ENCODE measurements around the gene INPP5J.

The INPP5J gene

DNA sequence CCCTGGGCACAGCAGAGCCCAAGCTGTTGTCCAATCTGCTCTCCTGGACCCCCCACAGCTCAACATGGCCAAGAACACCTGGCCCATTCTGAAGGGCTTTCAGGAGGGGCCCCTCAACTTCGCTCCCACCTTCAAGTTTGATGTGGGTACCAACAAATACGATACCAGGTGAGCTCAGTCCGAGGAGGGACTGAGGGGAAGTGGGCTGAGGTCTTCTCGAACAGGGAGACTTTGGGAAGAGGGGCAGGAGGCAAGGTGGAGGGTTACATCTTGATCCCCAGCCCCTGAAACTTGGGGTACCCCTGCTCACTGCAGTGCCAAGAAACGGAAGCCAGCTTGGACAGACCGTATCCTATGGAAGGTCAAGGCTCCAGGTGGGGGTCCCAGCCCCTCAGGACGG lies 5.4 kb downstream of the INPP5J start:
- TF ChIP-seq, protein P1, sequence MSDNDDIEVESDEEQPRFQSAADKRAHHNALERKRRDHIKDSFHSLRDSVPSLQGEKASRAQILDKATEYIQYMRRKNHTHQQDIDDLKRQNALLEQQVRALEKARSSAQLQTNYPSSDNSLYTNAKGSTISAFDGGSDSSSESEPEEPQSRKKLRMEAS (IDR thresholded peaks at IDR 0.05; ENCODE audit: low read depth, low read length), result no peak
- TF ChIP-seq MYC (IDR thresholded peaks at IDR 0.05; ENCODE audit: low read depth, low read length) (no peak), POLR2A (IDR thresholded peaks at IDR 0.05; ENCODE audit: extremely low read depth, insufficient read length) (no peak)
- TF ChIP-seq, protein P2, sequence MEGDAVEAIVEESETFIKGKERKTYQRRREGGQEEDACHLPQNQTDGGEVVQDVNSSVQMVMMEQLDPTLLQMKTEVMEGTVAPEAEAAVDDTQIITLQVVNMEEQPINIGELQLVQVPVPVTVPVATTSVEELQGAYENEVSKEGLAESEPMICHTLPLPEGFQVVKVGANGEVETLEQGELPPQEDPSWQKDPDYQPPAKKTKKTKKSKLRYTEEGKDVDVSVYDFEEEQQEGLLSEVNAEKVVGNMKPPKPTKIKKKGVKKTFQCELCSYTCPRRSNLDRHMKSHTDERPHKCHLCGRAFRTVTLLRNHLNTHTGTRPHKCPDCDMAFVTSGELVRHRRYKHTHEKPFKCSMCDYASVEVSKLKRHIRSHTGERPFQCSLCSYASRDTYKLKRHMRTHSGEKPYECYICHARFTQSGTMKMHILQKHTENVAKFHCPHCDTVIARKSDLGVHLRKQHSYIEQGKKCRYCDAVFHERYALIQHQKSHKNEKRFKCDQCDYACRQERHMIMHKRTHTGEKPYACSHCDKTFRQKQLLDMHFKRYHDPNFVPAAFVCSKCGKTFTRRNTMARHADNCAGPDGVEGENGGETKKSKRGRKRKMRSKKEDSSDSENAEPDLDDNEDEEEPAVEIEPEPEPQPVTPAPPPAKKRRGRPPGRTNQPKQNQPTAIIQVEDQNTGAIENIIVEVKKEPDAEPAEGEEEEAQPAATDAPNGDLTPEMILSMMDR (IDR thresholded peaks at IDR 0.05; ENCODE audit: low read depth, low read length), result no peak
- DNase-seq (ENCODE audit: low read depth), result no peak
- H3K4me3 ChIP-seq (ENCODE audit: low read depth, low read length), result no peak overlapping the region

DNA sequence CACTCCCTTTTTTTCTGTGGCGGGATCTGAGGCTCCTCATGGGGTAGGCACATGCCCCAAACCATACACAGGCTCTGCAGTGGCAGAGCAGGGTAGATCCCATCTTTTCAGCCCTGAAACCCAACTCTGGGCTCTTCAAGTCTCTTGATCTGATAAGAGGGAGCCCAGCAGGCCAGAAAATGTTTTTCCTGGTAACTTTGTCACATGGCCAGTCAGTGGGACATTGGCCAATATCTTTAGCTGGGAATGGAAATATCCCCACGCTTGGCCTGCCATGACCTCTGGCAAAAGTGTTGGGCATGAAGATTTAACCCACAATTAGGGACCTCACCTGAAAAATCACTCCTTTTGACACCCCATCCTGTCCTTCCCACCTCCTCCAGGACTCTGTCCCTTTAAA lies 8.1 kb downstream of the INPP5J start:
- DNase-seq (ENCODE audit: low read depth), result no peak
- TF ChIP-seq, protein P1 (IDR thresholded peaks at IDR 0.05; ENCODE audit: low read depth, low read length), result no peak
- TF ChIP-seq MYC (IDR thresholded peaks at IDR 0.05; ENCODE audit: low read depth, low read length), result no peak
- TF ChIP-seq, protein P2 (IDR thresholded peaks at IDR 0.05; ENCODE audit: low read depth, low read length), result no peak
- no peak overlapping the region for H3K4me3 ChIP-seq (ENCODE audit: low read depth, low read length)

DNA sequence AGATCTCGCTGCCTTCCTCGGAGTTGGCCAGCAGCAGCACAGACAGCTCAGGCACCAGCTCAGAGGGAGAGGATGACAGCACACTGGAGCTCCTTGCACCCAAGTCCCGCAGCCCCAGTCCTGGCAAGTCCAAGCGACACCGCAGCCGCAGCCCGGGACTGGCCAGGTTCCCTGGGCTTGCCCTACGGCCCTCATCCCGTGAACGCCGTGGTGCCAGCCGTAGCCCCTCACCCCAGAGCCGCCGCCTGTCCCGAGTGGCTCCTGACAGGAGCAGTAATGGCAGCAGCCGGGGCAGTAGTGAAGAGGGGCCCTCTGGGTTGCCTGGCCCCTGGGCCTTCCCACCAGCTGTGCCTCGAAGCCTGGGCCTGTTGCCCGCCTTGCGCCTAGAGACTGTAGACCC lies 11.1 kb downstream of the INPP5J start:
- no peak overlapping the region for H3K4me3 ChIP-seq (ENCODE audit: low read depth, low read length)
- DNase-seq (ENCODE audit: low read depth), result no peak
- TF ChIP-seq POLR2A (IDR thresholded peaks at IDR 0.05; ENCODE audit: extremely low read depth, insufficient read length) (no peak), MYC (IDR thresholded peaks at IDR 0.05; ENCODE audit: low read depth, low read length) (no peak)
- TF ChIP-seq, protein P1 (IDR thresholded peaks at IDR 0.05; ENCODE audit: low read depth, low read length), result no peak
- TF ChIP-seq, protein P2 (IDR thresholded peaks at IDR 0.05; ENCODE audit: low read depth, low read length), result no peak

DNA sequence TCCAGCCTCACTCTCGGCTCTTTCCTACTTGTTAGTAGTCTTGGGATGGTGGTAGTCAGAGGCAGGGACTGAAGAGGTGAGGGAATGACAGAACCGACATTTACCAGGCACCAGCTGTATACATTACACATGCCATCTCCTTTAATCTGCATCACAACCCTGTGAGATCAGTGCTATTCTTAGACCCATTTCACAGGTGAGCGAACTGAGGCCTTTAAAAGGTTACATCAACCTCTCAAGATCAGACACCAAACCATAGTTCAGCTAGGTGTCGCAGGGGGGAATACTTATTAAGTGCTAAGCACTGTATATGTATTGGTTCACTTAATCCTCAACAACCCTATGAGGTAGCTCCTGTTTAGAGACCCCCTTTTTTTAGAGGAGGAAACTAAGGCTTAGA lies 11.9 kb downstream of the INPP5J start:
- TF ChIP-seq MYC (IDR thresholded peaks at IDR 0.05; ENCODE audit: low read depth, low read length) (no peak), POLR2A (IDR thresholded peaks at IDR 0.05; ENCODE audit: extremely low read depth, insufficient read length) (no peak)
- TF ChIP-seq, protein P2 (IDR thresholded peaks at IDR 0.05; ENCODE audit: low read depth, low read length), result no peak
- TF ChIP-seq, protein P1 (IDR thresholded peaks at IDR 0.05; ENCODE audit: low read depth, low read length), result no peak
- DNase-seq (ENCODE audit: low read depth), result no peak
- H3K4me3 ChIP-seq (ENCODE audit: low read depth, low read length), result no peak overlapping the region

DNA sequence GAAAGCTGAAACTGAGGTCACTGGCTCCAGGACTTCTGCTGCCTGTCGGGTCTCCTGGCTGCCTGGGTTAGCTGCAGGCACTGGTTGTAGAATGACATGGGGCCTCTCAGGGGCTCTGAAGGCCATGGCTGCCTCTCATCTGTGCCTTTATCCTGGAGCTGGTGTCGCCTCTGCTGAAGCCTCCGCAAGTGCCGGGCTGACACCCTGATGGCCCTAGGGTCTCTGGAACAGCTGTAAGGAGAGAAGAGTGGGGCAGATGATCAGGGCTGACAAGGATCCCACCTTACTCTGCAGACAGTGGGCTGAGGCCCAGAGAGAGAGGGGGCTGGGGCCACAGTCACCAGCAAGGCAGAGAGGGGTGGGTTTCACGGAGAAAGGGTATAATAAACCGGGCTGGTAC lies 12.9 kb downstream of the INPP5J start:
- TF ChIP-seq, protein P1 (IDR thresholded peaks at IDR 0.05; ENCODE audit: low read depth, low read length), result no peak
- TF ChIP-seq POLR2A (IDR thresholded peaks at IDR 0.05; ENCODE audit: extremely low read depth, insufficient read length), result no peak
- TF ChIP-seq, protein P2 (IDR thresholded peaks at IDR 0.05; ENCODE audit: low read depth, low read length), result no peak
- TF ChIP-seq MYC (IDR thresholded peaks at IDR 0.05; ENCODE audit: low read depth, low read length), result no peak
- no peak for DNase-seq (ENCODE audit: low read depth)
- no peak overlapping the region for H3K4me3 ChIP-seq (ENCODE audit: low read depth, low read length)

DNA sequence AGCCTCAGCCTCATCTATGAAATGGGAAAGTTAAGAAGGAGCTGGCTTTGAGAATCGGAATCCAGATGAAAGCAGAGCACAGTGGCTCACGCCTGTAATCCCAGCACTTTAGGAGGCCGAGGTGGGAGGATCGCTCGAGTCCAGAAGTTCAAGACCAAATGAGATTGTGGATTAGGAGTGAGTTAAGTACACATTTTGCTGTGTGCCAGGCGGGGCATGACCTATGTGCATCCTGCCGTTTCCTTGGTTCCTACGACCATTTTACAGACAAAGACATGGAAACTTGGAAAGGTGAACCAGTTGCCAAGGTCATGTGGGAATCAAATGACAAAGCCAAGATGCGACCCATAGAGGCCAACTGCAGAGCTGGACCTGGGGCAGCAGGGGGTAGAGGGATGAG lies 13.4 kb downstream of the INPP5J start:
- no peak overlapping the region for H3K4me3 ChIP-seq (ENCODE audit: low read depth, low read length)
- TF ChIP-seq MYC (IDR thresholded peaks at IDR 0.05; ENCODE audit: low read depth, low read length) (no peak), POLR2A (IDR thresholded peaks at IDR 0.05; ENCODE audit: extremely low read depth, insufficient read length) (no peak)
- TF ChIP-seq, protein P2 (IDR thresholded peaks at IDR 0.05; ENCODE audit: low read depth, low read length), result no peak
- TF ChIP-seq, protein P1 (IDR thresholded peaks at IDR 0.05; ENCODE audit: low read depth, low read length), result no peak
- no peak for DNase-seq (ENCODE audit: low read depth)
